Measurements from ENCODE around the gene ADAMTS6. TPM values are rescaled to one million over a fixed set of nuclear protein-coding genes. Genes with fewer than 3 reads are reported as not detected.

Gene ADAMTS6
- total RNA-seq, 3 donors from 2014 or later (not counting 1 experiment from before 2014, with no cell fraction given): 0.47 to 1.4 (median 1.1) TPM

DNA sequence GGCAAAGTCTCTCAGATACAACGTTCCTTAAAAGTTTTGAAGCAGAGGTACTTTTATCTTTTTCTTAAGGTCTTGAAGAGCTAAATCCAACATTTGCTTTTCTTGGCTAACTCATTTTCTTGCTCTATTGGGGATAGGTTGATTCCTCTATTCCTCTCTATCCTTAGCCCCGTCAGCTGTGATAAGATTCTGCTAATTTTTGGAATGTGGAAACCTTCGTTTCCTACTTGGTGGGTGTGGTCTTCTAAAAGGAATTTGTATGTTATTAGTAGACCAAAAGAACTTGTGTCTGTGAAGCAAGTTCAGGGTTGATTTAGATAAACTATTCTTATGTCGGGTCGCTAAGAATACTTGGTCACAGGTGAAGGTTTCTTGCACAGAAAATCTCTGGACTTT is 308.6 kb downstream of the ADAMTS6 start:
- DNase-seq: no peak
- Mint-ChIP-seq H3K4me1 (peaks cover 0 to 7% of the 10 kb centered on the region in 2 donors), H3K36me3 (no peaks in the 10 kb centered on the region), H3K27me3 (ENCODE audit: low read depth in 2 of 2) (peaks cover 4 to 5% of the 10 kb centered on the region in 2 donors), H3K4me3 (no peak overlapping the region), H3K9me3 (no peaks in the 10 kb centered on the region), H3K27ac (no peak overlapping the region)
- H3K27ac ChIP-seq (ENCODE audit: low read length): no peak overlapping the region
- H3K36me3 ChIP-seq (ENCODE audit: control insufficient read depth, insufficient read depth, low read length): no peaks in the 10 kb centered on the region
- intact Hi-C loops (cut with micrococcal nuclease): no loop called here
- WGBS (ENCODE audit: insufficient coverage): 93% methylated on average over 3 of the region's 5 CpGs
- H3K27me3 ChIP-seq (ENCODE audit: control insufficient read depth, insufficient read depth, low read length): no peaks in the 10 kb centered on the region
- H3K9me3 ChIP-seq (ENCODE audit: control insufficient read depth, insufficient read depth, low read length): no peaks in the 10 kb centered on the region
- TF ChIP-seq, protein P1, sequence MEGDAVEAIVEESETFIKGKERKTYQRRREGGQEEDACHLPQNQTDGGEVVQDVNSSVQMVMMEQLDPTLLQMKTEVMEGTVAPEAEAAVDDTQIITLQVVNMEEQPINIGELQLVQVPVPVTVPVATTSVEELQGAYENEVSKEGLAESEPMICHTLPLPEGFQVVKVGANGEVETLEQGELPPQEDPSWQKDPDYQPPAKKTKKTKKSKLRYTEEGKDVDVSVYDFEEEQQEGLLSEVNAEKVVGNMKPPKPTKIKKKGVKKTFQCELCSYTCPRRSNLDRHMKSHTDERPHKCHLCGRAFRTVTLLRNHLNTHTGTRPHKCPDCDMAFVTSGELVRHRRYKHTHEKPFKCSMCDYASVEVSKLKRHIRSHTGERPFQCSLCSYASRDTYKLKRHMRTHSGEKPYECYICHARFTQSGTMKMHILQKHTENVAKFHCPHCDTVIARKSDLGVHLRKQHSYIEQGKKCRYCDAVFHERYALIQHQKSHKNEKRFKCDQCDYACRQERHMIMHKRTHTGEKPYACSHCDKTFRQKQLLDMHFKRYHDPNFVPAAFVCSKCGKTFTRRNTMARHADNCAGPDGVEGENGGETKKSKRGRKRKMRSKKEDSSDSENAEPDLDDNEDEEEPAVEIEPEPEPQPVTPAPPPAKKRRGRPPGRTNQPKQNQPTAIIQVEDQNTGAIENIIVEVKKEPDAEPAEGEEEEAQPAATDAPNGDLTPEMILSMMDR (IDR thresholded peaks at IDR 0.05): no peak
- no peak overlapping the region for H3K4me3 ChIP-seq (ENCODE audit: low read length)
- ATAC-seq: no peak
- H3K4me1 ChIP-seq (ENCODE audit: control insufficient read depth, insufficient read depth, low read length): peaks cover 5% of the 10 kb centered on the region

DNA sequence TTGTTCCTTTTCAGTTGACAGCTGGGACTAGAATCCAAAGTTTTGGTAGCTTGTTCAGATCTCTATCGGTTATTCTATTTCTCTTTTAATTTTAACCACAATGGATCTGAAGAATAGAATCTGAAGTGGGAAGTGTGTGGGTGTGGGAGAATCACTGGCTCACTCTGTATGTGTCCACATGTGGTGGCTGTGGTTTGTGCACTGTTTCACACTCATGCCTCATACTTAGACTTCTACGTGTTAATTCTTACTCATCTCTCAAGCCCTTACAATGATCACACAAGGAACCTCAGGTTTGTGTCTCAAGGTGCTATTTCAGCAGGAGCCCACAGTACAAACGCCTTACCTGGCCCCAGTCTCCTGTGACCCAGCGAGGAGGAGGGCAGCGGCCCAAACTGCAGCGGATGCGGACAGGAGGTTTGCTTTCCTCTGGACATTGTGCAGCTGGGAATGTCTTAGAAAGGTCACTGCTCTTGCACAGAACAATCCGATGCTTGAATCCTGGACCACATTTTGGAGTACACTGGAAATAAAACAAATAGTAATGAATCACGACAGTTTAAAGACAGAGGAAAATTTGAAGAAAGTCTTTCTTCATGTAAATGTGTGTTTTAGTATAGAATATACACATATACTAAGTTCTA is 309.1 kb downstream of the ADAMTS6 start:
- H3K27ac Mint-ChIP-seq: no peak overlapping the region
- peaks cover 0 to 7% of the 10 kb centered on the region in 2 donors for H3K4me1 Mint-ChIP-seq
- intact Hi-C loops (cut with micrococcal nuclease): no loop called here
- H3K27me3 Mint-ChIP-seq (ENCODE audit: low read depth in 2 of 2): peaks cover 4 to 5% of the 10 kb centered on the region in 2 donors
- peak in 1 of 2 donors; percentile 21 for DNase-seq
- TF ChIP-seq, protein P1 (IDR thresholded peaks at IDR 0.05): no peak
- no peaks in the 10 kb centered on the region for H3K27me3 ChIP-seq (ENCODE audit: control insufficient read depth, insufficient read depth, low read length)
- H3K9me3 ChIP-seq (ENCODE audit: control insufficient read depth, insufficient read depth, low read length): no peaks in the 10 kb centered on the region
- no peaks in the 10 kb centered on the region for H3K36me3 ChIP-seq (ENCODE audit: control insufficient read depth, insufficient read depth, low read length)
- H3K4me1 ChIP-seq (ENCODE audit: control insufficient read depth, insufficient read depth, low read length): peaks cover 5% of the 10 kb centered on the region
- 56% methylated on average over 7 of the region's 9 CpGs for WGBS (ENCODE audit: insufficient coverage)
- no peaks in the 10 kb centered on the region for H3K9me3 Mint-ChIP-seq
- peak; percentile 72 to 89 (median 80) for ATAC-seq
- H3K4me3 ChIP-seq (ENCODE audit: low read length): no peak overlapping the region
- H3K4me3 Mint-ChIP-seq: no peak overlapping the region
- H3K36me3 Mint-ChIP-seq: no peaks in the 10 kb centered on the region
- H3K27ac ChIP-seq (ENCODE audit: low read length): no peak overlapping the region

DNA sequence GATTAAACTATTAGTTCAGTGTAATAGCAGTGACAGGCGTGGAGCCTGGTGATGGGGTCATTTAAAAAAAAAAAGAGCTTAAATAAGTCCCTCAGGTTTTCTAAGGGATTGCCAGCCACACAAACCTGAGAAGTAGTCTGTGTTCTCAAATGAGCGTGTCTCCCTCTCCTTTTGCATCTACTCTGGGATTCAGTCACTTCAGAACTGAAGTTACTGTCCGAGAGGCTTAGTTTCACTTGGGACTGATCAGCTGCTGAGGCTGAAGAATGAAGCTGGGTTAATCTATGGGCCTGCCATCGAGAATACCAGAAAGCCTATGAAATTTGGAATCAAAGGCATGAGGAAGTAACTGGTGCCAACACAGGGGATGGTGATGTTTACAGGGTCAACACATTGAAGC is 310.1 kb downstream of the ADAMTS6 start:
- no peak overlapping the region for H3K27ac Mint-ChIP-seq
- H3K9me3 ChIP-seq (ENCODE audit: control insufficient read depth, insufficient read depth, low read length): no peaks in the 10 kb centered on the region
- no peak overlapping the region for H3K4me3 ChIP-seq (ENCODE audit: low read length)
- no peaks in the 10 kb centered on the region for H3K27me3 ChIP-seq (ENCODE audit: control insufficient read depth, insufficient read depth, low read length)
- no peaks in the 10 kb centered on the region for H3K9me3 Mint-ChIP-seq
- H3K36me3 ChIP-seq (ENCODE audit: control insufficient read depth, insufficient read depth, low read length): no peaks in the 10 kb centered on the region
- TF ChIP-seq, protein P1 (IDR thresholded peaks at IDR 0.05): no peak
- peaks cover 4 to 5% of the 10 kb centered on the region in 2 donors for H3K27me3 Mint-ChIP-seq (ENCODE audit: low read depth in 2 of 2)
- peaks cover 0 to 7% of the 10 kb centered on the region in 2 donors for H3K4me1 Mint-ChIP-seq
- DNase-seq (no peak), ATAC-seq (no peak)
- H3K27ac ChIP-seq (ENCODE audit: low read length): no peak overlapping the region
- no peaks in the 10 kb centered on the region for H3K36me3 Mint-ChIP-seq
- no peak overlapping the region for H3K4me3 Mint-ChIP-seq
- H3K4me1 ChIP-seq (ENCODE audit: control insufficient read depth, insufficient read depth, low read length): peaks cover 5% of the 10 kb centered on the region
- WGBS (ENCODE audit: insufficient coverage): 80% methylated on average over 4 of the region's 4 CpGs
- intact Hi-C loops (cut with micrococcal nuclease): no loop called here

DNA sequence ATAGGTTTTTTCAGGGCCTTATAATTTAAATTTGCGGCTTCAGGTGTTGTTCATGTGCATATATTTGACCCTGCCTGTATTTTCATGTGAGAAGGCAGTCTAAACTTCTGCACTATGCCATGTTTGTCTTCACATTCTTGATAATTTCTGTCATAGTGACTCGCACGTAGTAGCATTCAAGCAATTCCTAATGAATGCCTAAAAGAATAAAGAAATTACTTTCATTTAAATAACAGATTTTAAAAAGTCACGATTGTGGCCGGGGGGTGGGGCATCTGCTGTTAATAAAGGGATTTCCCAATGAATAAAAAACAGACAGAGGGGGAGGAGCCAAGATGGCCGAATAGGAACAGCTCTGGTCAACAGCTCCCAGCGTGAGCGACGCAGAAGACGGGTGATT is 318.0 kb downstream of the ADAMTS6 start:
- Mint-ChIP-seq H3K4me1 (no peaks in the 10 kb centered on the region), H3K4me3 (no peak overlapping the region), H3K27me3 (ENCODE audit: low read depth in 2 of 2) (peaks cover 10 to 18% of the 10 kb centered on the region in 2 donors), H3K36me3 (no peaks in the 10 kb centered on the region), H3K9me3 (no peaks in the 10 kb centered on the region), H3K27ac (no peak overlapping the region)
- H3K9me3 ChIP-seq (ENCODE audit: control insufficient read depth, insufficient read depth, low read length): no peaks in the 10 kb centered on the region
- H3K4me3 ChIP-seq (ENCODE audit: low read length): no peak overlapping the region
- no peak overlapping the region for H3K27ac ChIP-seq (ENCODE audit: low read length)
- DNase-seq (no peak), ATAC-seq (no peak)
- H3K4me1 ChIP-seq (ENCODE audit: control insufficient read depth, insufficient read depth, low read length): no peaks in the 10 kb centered on the region
- 94% methylated on average over 10 of the region's 10 CpGs for WGBS (ENCODE audit: insufficient coverage)
- no peaks in the 10 kb centered on the region for H3K27me3 ChIP-seq (ENCODE audit: control insufficient read depth, insufficient read depth, low read length)
- TF ChIP-seq, protein P1 (IDR thresholded peaks at IDR 0.05): no peak
- intact Hi-C loops (cut with micrococcal nuclease): no loop called here
- H3K36me3 ChIP-seq (ENCODE audit: control insufficient read depth, insufficient read depth, low read length): no peaks in the 10 kb centered on the region
